NCI-H524 (cell line): ENCODE measurements around the gene SIVA1.
"Not testable (repeated sequence)": the region's sequence is repeated elsewhere in the genome, so short reads cannot be mapped to it uniquely, and the experiment has no call there.

Experiments
- DNase-seq, 2 experiments: peaks; one replicate each; lab custom pipeline; 2025; lab: John Stamatoyannopoulos, UW

The SIVA1 gene

GRCh38 chr14:104734991-104735779 lies 17.8 kb upstream of the SIVA1 start:
- DNase-seq = no peak

DNA sequence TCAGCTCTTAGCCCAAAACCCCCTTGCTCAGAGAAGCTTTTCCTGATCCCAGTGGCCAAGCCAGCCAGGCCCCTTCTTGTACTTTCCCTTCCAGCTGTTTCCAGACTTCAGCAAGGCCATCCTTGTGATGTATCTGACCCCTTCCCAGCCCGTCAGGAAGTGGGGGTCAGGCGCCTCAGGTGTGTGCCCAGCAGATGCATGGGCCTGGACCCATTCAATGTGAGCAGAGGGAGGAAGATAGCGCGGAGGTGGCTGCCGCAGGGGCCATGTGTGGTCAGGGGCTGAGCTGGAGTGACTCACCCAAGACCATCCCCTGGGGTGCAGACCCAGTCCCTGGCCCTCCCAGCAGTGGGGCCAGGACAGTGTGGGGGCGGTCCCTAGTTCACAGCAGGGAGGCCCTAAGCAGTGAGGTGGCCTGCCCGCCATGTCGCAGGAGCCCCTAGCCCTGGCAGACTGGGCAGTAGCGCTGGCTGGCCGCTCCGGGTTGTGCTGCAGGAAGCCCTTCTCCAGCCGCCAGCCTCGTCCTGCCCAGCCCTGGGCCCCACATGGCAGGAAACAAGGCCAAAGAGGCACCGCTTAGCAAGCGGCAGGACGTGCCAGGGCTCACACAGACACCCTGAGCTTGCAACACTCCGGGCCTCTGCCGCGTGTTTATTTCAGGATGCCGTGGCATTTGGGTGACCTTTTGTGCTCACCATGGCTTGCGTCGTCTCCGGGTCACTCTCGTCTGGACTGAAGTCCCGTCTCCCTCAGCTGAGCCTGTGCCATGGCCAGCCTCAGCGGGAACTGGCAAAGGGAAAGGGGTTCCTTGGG lies 16.9 kb upstream of the SIVA1 start:
- no peak for DNase-seq

- DNase-seq = no peak
These were observed 14.4 kb upstream of the SIVA1 start for GRCh38 chr14:104738375-104739019.

DNA sequence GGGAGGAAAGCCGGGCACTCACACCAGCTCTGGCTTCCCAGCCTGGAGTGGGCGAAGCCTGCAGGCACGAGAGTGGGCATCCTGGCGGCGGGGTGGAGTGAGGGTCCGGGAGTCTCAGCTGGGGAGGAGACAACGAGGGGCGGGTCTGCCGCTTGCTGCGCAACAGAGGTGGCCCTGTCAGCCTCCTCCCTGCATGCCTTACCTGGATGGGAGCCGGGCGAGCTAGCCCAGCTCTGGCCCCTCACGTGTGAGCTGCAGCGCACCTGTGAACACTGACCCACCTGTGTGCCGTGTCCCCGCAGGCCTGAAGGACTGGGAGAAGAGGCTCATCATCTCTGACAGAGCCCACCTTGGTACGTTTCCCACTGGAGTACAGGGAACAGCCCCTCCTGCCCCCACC lies 13.9 kb upstream of the SIVA1 start:
- no peak for DNase-seq

DNA sequence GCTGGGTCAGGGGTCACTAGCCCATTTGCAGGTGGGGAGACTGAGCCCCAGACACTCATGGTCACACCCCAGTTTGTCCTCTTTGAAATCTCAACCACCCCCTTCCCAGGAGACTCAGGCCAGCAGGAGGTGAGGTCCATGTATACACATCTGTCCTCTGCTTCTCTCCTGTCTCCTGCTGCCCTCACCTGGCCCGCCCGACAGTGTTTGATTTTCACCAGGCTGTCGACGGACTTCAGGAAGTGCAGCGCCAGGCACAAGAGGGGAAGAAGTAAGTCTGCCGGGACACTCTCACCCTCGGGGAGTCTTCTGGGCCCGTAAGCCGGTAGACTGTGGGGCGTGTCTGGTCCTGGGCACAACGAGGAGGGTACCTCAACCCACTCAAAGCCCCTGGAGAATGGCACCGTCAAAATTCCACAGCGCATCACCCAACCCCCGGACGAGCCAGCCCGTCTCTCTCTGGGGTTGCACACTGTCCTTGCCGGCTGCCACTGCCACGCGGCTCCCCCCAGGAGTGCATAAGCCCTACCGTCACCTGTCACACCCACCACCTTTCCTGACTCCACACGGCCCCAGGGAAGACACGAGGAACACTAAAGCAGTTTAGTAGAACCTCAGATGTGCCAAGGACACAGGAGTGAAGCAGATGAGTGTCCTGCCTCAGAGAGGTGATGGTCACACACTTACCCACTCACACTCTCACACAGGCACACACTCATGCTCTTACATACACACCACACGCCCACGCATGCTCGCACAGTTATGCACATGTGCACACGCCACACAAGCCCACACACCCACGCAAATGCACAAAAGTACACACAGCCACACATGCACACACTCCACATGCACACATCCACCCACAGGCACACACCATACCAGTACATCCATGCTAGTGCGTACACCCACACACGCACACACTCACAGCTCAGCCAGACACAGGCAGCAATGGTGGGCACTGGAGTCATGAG lies 13.1 kb upstream of the SIVA1 start:
- DNase-seq = no peak

DNA sequence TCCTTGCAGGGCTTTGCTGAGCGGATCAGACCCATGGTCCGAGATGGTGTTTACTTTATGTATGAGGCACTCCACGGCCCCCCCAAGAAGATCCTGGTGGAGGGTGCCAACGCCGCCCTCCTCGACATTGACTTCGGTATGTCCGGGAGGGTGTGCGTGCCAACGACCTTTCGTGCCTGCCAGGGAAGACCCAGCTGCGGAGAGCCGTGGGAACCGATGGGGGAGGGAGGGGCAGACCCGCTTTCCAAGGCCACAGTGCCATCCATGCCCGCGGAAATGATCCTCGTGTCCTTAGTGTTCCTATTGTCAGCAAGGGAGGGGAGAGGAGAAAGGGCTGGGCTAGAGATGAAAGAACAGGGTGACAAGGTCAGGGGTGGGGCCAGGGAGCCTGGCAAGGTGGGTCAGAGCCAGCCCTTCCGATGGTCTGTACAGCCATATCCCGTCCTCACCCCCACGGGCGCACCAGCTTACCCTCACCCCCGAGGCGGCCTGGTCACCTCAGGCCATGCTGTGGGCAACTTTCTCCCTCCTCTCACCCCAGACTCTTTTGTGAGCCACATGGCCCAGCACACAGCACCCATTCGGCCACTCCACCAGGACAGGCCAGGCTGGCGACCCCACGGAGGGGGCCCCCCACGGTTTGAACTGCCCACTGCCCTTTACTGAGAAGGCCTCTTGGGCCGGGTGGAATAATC lies 11.7 kb upstream of the SIVA1 start:
- no peak for DNase-seq

- DNase-seq = no peak
These were observed 11.1 kb upstream of the SIVA1 start for GRCh38 chr14:104741803-104742251.

DNA sequence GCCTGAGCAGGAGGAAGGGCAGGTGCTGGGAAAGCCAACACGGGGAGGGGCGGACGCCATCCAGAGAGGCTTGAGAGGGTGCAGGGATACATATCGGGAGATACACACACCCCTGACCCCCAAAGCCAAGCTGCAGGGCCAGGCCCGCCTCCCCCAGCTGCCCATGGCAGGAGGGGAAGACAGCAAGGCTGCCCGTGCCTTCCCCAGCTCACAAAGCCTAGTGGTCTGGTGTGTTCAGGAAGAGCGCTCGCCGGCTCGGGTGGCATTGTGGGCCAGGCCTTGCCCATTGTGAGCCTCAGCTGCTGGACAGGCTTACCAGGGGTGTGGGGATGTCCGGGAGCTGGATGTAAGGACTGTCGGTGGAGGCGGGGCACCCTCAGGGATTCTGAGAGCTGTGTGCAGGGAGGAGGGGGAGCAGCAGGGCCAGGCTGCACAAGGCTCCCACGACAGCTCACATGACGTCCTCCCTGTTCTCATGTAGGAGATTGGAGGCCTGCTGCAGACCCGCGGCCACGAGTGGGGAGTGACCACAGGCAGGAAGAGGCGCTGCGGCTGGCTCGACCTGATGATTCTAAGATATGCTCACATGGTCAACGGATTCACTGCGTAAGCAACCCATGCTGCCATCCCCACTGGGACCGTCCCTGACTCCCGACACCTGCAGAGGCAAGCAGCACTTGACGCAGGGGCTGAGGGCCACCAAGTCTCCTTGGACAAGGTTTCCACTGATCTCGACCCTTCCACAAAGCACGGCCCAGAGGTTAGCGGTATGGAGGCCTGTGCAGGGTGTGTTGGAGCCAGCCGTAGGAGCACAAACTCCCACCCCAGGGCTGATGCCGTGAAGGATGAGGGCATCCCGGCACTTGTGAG lies 10.1 kb upstream of the SIVA1 start:
- no peak for DNase-seq

- no peak for DNase-seq
These were observed 9.2 kb upstream of the SIVA1 start for GRCh38 chr14:104743461-104744380.

- DNase-seq = no peak
These were observed 8.5 kb upstream of the SIVA1 start for GRCh38 chr14:104744484-104744883.

GRCh38 chr14:104745431-104745830 lies 7.5 kb upstream of the SIVA1 start:
- DNase-seq = no peak

- DNase-seq = no peak
These were observed 6.8 kb upstream of the SIVA1 start for GRCh38 chr14:104746071-104746545.

GRCh38 chr14:104746934-104747481 lies 5.9 kb upstream of the SIVA1 start:
- no peak for DNase-seq

DNA sequence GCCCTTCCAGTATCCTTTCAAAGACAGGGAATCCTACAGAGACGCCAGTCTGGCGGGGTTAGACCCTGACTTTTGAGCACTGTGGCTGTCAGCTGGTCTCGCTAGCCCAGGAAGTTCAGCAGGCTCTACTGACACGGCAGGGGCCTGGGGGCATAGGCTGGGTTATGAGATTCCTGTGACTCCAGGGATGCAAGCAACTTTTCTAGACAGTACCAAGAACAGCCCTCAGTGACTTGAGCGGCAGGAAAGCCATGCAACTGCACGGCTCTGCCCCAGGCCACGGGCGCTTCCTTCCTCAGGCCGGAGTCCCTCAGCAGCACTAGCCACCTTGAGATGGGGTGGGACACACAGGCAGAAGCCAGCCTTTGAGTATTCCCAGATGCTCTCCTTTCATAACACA lies 5.1 kb upstream of the SIVA1 start:
- no peak for DNase-seq

- DNase-seq = peak; percentile 61 to 90
These were observed 3.8 kb upstream of the SIVA1 start for GRCh38 chr14:104749111-104749649.

DNA sequence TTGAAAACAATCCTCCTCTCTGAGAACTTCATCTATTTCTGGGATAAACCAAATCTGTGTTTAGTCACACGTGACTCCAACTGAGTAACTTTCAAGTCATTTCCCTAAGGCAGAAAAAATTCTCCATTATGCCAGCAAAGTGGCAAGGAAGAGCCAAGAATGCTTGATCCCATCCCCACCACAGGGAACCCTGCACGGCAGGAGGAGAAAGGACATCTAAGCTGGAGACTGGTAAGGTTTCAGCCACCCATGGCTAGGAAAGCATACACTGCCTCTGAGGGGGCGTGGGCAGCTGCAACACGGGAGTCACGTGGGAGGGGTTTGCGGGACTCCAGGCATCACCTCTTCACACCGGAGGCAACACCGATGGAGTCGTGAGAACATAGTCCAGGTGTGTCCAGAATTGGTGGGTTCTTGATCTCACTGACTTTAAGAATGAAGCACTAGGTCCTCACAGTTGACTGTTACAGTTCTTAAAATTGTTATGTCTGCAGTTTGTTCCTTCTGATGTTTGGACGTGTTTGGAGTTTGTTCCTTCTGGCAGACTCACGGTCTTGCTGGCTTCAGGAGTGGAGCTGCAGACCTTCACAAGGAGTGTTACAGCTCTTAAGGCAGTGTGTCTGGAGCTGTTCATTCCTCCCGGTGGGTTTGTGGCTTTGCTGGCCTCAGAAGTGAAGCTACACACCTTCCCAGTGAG lies 2.7 kb upstream of the SIVA1 start:
- DNase-seq = no peak

DNA sequence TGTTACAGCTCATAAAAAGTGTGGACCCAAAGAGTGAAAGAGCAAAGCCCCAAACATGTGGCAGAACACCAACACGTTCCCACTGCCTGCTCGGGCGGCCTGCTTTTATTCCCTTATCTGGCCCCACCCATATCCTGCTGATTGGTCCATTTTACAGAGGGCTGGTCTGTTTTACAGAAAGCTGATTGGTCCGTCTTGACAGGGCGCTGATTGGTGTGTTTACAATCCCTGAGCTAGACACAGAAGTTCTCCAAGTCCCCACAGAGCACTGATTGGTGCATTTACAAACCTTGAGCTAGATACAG lies 2.2 kb upstream of the SIVA1 start:
- not testable (repeated sequence) for DNase-seq
